MCF 10A (cell line): ENCODE results near the gene MYRIP. TPM values are rescaled to one million over a fixed set of nuclear protein-coding genes. Genes with fewer than 3 reads are reported as not detected.
"Not testable (repeated sequence)": the region's sequence is repeated elsewhere in the genome, so short reads cannot be mapped to it uniquely, and the experiment has no call there.

Source experiments
- BruUV-seq: library from RNA; stranded (reverse); fragments of 400-500 nt; replicated peaks from 2 replicates; lab custom pipeline; 2021; lab: Mats Ljungman, UMichigan
- CTCF ChIA-PET: fragments of 300-600 bp; sonication (Branson Sonifier 250); formaldehyde crosslinking; extraction: SDS; loops from one replicate; lab custom pipeline; 2021; ENCODE audit warnings: antibody characterized with exemption, inconsistent platforms; lab: Yijun Ruan, JAX
- POLR2A ChIA-PET: fragments of 300-600, 350-650 bp; sonication (Branson Sonifier 250); formaldehyde crosslinking; extraction: SDS; loops from one replicate; lab custom pipeline; 2020; ENCODE audit warnings: antibody characterized with exemption, inconsistent platforms; lab: Yijun Ruan, JAX
- DNase-seq: peaks from one replicate; pipeline ENCODE4 v3.0.0-alpha.2; 2018; ENCODE audit not compliant: unreplicated experiment
- H3K27ac Mint-ChIP-seq: one replicate; pipeline ENCODE4 v1.8.0; 2022; ENCODE audit warnings: mild to moderate bottlenecking, low read depth, mixed read lengths; ENCODE audit not compliant: unreplicated experiment
- H3K27me3 Mint-ChIP-seq: one replicate; pipeline ENCODE4 v1.8.0; 2022; ENCODE audit warnings: mixed read lengths; ENCODE audit not compliant: insufficient read depth, unreplicated experiment
- H3K36me3 Mint-ChIP-seq: one replicate; pipeline ENCODE4 v1.8.0; 2022; ENCODE audit warnings: mild to moderate bottlenecking, moderate library complexity, mixed read lengths; ENCODE audit not compliant: insufficient read depth, unreplicated experiment
- H3K4me1 Mint-ChIP-seq: one replicate; pipeline ENCODE4 v1.8.0; 2022; ENCODE audit warnings: mixed read lengths; ENCODE audit not compliant: insufficient read depth, unreplicated experiment
- H3K4me3 Mint-ChIP-seq: one replicate; pipeline ENCODE4 v1.8.0; 2022; ENCODE audit warnings: mild to moderate bottlenecking, moderate library complexity, mixed read lengths; ENCODE audit not compliant: unreplicated experiment
- H3K9me3 Mint-ChIP-seq: one replicate; pipeline ENCODE4 v1.8.0; 2022; ENCODE audit warnings: mixed read lengths; ENCODE audit not compliant: unreplicated experiment
- intact Hi-C: fragments of 100-400 bp; cut with micrococcal nuclease; formaldehyde crosslinking; loops from 2 replicates; pipeline ENCODE4 v1.14.1; 2022
- total RNA-seq: library from RNA; stranded (reverse); gene quantifications from 2 replicates; pipeline ENCODE4 v1.2.3, GENCODE V29; 2022
- TF ChIP-seq, protein P1 (sequence below): fragments of 200-600 bp; IDR thresholded peaks from one replicate; pipeline ENCODE4 v1.8.0; 2022; ENCODE audit warnings: antibody characterized with exemption, mild to moderate bottlenecking; ENCODE audit not compliant: unreplicated experiment

Gene MYRIP
- total RNA-seq, 1 experiment from 2014 or later = 0.19 TPM

GRCh38 chr3:40079203-40079846, 269.9 kb downstream of the MYRIP start:
- POLR2A ChIA-PET = interaction anchor here (0.7 to 1.3 kb wide), 3 partner anchors 10 to 549 kb away, joined by 3 read pairs; no protein-coding TSS in a partner anchor
- Mint-ChIP-seq H3K9me3 (peaks cover 8% of the 10 kb centered on the region), H3K27me3 (no peaks in the 10 kb centered on the region), H3K36me3 (no peaks in the 10 kb centered on the region), H3K27ac (no peak overlapping the region), H3K4me3 (no peak overlapping the region), H3K4me1 (no peaks in the 10 kb centered on the region)
- CTCF ChIA-PET = interaction anchor here (0.6 kb wide), 2 partner anchors 34 to 426 kb away, joined by 3 read pairs; no protein-coding TSS in a partner anchor
- no peak for DNase-seq
- no TSS peak for BruUV-seq
- TF ChIP-seq, protein P1, sequence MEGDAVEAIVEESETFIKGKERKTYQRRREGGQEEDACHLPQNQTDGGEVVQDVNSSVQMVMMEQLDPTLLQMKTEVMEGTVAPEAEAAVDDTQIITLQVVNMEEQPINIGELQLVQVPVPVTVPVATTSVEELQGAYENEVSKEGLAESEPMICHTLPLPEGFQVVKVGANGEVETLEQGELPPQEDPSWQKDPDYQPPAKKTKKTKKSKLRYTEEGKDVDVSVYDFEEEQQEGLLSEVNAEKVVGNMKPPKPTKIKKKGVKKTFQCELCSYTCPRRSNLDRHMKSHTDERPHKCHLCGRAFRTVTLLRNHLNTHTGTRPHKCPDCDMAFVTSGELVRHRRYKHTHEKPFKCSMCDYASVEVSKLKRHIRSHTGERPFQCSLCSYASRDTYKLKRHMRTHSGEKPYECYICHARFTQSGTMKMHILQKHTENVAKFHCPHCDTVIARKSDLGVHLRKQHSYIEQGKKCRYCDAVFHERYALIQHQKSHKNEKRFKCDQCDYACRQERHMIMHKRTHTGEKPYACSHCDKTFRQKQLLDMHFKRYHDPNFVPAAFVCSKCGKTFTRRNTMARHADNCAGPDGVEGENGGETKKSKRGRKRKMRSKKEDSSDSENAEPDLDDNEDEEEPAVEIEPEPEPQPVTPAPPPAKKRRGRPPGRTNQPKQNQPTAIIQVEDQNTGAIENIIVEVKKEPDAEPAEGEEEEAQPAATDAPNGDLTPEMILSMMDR = no peak
- intact Hi-C loops = no loop called here

DNA sequence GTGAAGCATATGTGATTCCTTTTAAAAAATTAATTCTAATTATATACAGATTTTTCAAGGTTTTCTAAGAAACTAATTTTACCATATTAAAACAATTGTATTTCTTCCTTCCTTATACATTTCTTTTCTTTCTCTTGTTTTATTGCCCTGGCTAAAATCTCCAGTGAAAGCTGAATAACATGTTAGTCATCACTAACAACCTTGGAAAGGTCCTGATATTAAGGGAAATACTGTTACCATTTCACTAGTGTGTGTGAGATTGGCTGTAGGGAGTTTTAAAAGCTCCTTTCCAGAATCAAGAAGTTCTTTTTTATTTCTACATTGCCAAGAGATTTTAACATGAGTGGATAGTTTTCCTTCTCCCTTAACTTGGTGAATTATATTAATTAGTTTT, 270.4 kb downstream of the MYRIP start:
- intact Hi-C loops = no loop called here
- Mint-ChIP-seq H3K36me3 (no peaks in the 10 kb centered on the region), H3K9me3 (peaks cover 8% of the 10 kb centered on the region), H3K4me3 (no peak overlapping the region), H3K4me1 (no peaks in the 10 kb centered on the region), H3K27ac (no peak overlapping the region), H3K27me3 (no peaks in the 10 kb centered on the region)
- DNase-seq = no peak
- CTCF ChIA-PET = interaction anchor here (0.6 kb wide), 1 partner anchor 35 kb away, joined by 3 read pairs; no protein-coding TSS in a partner anchor
- no TSS peak for BruUV-seq
- TF ChIP-seq, protein P1 = no peak
- POLR2A ChIA-PET = interaction anchor here (0.7 to 1.2 kb wide), 2 partner anchors 35 to 46 kb away, joined by 3 to 4 read pairs; no protein-coding TSS in a partner anchor

- intact Hi-C loops = no loop called here
- Mint-ChIP-seq H3K27ac (no peak overlapping the region), H3K36me3 (no peaks in the 10 kb centered on the region), H3K27me3 (no peaks in the 10 kb centered on the region), H3K9me3 (peaks cover 8% of the 10 kb centered on the region), H3K4me3 (no peak overlapping the region), H3K4me1 (peaks cover 10% of the 10 kb centered on the region)
- no TSS peak for BruUV-seq
- ChIA-PET POLR2A (no interaction called here), CTCF (no interaction called here)
- TF ChIP-seq, protein P1 = no peak
- no peak for DNase-seq
Measured at GRCh38 chr3:40083066-40083465, 273.7 kb downstream of the MYRIP start.

- BruUV-seq, H3K36me3 Mint-ChIP-seq, intact Hi-C loops, H3K4me3 Mint-ChIP-seq, H3K27ac Mint-ChIP-seq, CTCF ChIA-PET, H3K9me3 Mint-ChIP-seq, POLR2A ChIA-PET, H3K27me3 Mint-ChIP-seq, DNase-seq: not testable (repeated sequence)
- H3K4me1 Mint-ChIP-seq = peaks cover 10% of the 10 kb centered on the region
Measured at GRCh38 chr3:40084424-40084823, 275.0 kb downstream of the MYRIP start.
